ENCODE results near the gene ZMYND8.
A peak's percentile ranks its signal among the peaks of the same experiment; 100 is the strongest.
"Not testable (repeated sequence)": the region's sequence is repeated elsewhere in the genome, so short reads cannot be mapped to it uniquely, and the experiment has no call there.

Gene ZMYND8

GRCh38 chr20:47202733-47203667 is 153.5 kb downstream of the ZMYND8 start:
- no peak for DNase-seq (ENCODE audit: low spot score)

- DNase-seq (ENCODE audit: low spot score): no peak
Measured at GRCh38 chr20:47201074-47201730, 155.3 kb downstream of the ZMYND8 start.

- no peak for DNase-seq (ENCODE audit: low spot score)
Measured at GRCh38 chr20:47198996-47199552, 157.4 kb downstream of the ZMYND8 start.

GRCh38 chr20:47198254-47198671 is 158.2 kb downstream of the ZMYND8 start:
- no peak for DNase-seq (ENCODE audit: low spot score)

- peak; percentile 75 for DNase-seq (ENCODE audit: low spot score)
Measured at GRCh38 chr20:47196091-47197081, 160.1 kb downstream of the ZMYND8 start.

GRCh38 chr20:47195573-47195972 is 160.9 kb downstream of the ZMYND8 start:
- DNase-seq (ENCODE audit: low spot score): no peak

- DNase-seq (ENCODE audit: low spot score): no peak
Measured at GRCh38 chr20:47191956-47192355, 164.5 kb downstream of the ZMYND8 start.

- DNase-seq (ENCODE audit: low spot score): no peak
Measured at GRCh38 chr20:47191074-47191673, 165.3 kb downstream of the ZMYND8 start.

GRCh38 chr20:47189060-47189459 is 167.4 kb downstream of the ZMYND8 start:
- peak; percentile 54 for DNase-seq (ENCODE audit: low spot score)

GRCh38 chr20:47188540-47188939 is 168.0 kb downstream of the ZMYND8 start:
- DNase-seq (ENCODE audit: low spot score): no peak

GRCh38 chr20:47187450-47188195 is 168.9 kb downstream of the ZMYND8 start:
- DNase-seq (ENCODE audit: low spot score): no peak

GRCh38 chr20:47183367-47183766 is 173.1 kb downstream of the ZMYND8 start:
- no peak for DNase-seq (ENCODE audit: low spot score)

- peak; percentile 81 for DNase-seq (ENCODE audit: low spot score)
Measured at GRCh38 chr20:47181056-47181862, 175.2 kb downstream of the ZMYND8 start.

GRCh38 chr20:47179267-47179666 is 177.2 kb downstream of the ZMYND8 start:
- no peak for DNase-seq (ENCODE audit: low spot score)

GRCh38 chr20:47178851-47179250 is 177.6 kb downstream of the ZMYND8 start:
- DNase-seq (ENCODE audit: low spot score): no peak

- no peak for DNase-seq (ENCODE audit: low spot score)
Measured at GRCh38 chr20:47178277-47178676, 178.2 kb downstream of the ZMYND8 start.

GRCh38 chr20:47176217-47176616 is 180.3 kb downstream of the ZMYND8 start:
- DNase-seq (ENCODE audit: low spot score): not testable (repeated sequence)

GRCh38 chr20:47175493-47175892 is 181.0 kb downstream of the ZMYND8 start:
- DNase-seq (ENCODE audit: low spot score): no peak

GRCh38 chr20:47174456-47175243 is 181.8 kb downstream of the ZMYND8 start:
- no peak for DNase-seq (ENCODE audit: low spot score)
